Lung (tissue), 12 donors: ENCODE data around the gene ARL6IP4. TPM values are rescaled to one million over a fixed set of nuclear protein-coding genes. Genes with fewer than 3 reads are reported as not detected.

Experiments
- ATAC-seq: fragments of 200-7000 bp; cut with Tn5 transposase; one replicate; pipeline ENCODE4 v1.9.1; 2020; ENCODE audit warnings: moderate number of reproducible peaks; ENCODE audit not compliant: insufficient read depth, low FRiP score
- DNase-seq, 3 donors: peaks; one replicate each; pipeline ENCODE4 v3.0.0-alpha.2; 2013 to 2017
- H3K27ac ChIP-seq, 2 donors: one replicate each; pipeline ENCODE4 v1.5.1; 2013; ENCODE audit warnings: mild to moderate bottlenecking in 2 of 2, moderate library complexity in 2 of 2, control low read depth in 1 of 2, inconsistent platforms in 1 of 2, low read depth in 1 of 2, low read length in 1 of 2
- H3K27me3 ChIP-seq, 3 donors: one replicate each; pipeline ENCODE4 v1.5.1; 2013; ENCODE audit warnings: low read length in 2 of 3; ENCODE audit not compliant: control insufficient read depth in 3 of 3, insufficient read depth in 3 of 3
- H3K36me3 ChIP-seq, 4 donors: one replicate each; pipeline ENCODE4 v1.5.1; 2013; ENCODE audit warnings: low read length in 4 of 4, mild to moderate bottlenecking in 1 of 4, moderate library complexity in 1 of 4; ENCODE audit not compliant: control insufficient read depth in 4 of 4, insufficient read depth in 4 of 4
- H3K4me1 ChIP-seq, 5 donors: one replicate each; pipeline ENCODE4 v1.5.1; 2013; ENCODE audit warnings: low read length in 5 of 5, mild to moderate bottlenecking in 2 of 5, moderate library complexity in 1 of 5; ENCODE audit not compliant: control insufficient read depth in 5 of 5, insufficient read depth in 5 of 5
- H3K4me3 ChIP-seq: one replicate; pipeline ENCODE4 v1.5.1; 2013; ENCODE audit warnings: mild to moderate bottlenecking, control low read depth, moderate library complexity
- H3K9ac ChIP-seq, 2 donors: one replicate each; pipeline ENCODE4 v1.5.1; 2013; ENCODE audit warnings: low read length in 2 of 2, control low read depth in 1 of 2; ENCODE audit not compliant: insufficient read depth in 1 of 2
- H3K9me3 ChIP-seq, 4 donors: one replicate each; pipeline ENCODE4 v1.5.1; 2013; ENCODE audit warnings: low read length in 3 of 4, mild to moderate bottlenecking in 1 of 4, moderate library complexity in 1 of 4; ENCODE audit not compliant: control insufficient read depth in 4 of 4, insufficient read depth in 3 of 4
- CTCF ChIP-seq: IDR thresholded peaks from 2 replicates; pipeline ENCODE4 v1.5.1; 2012; ENCODE audit warnings: mild to moderate bottlenecking; ENCODE audit errors: control extremely low read depth, extremely low read depth
- WGBS, 2 donors: extraction: QIAGEN DNeasy Blood & Tissue Kit; methylation state at CpG; one replicate each; pipeline ENCODE4 v1.1.7; 2013; 5-methylcytosine and 5-hydroxymethylcytosine counted together
- polyA plus RNA-seq, 2 donors: library from polyadenylated mRNA; stranded (reverse); fragments of 200-250 nt; gene quantifications; one replicate each; pipeline ENCODE4 v1.2.1, GENCODE V29; 2013
- total RNA-seq, 2 donors: library from RNA; depleted of rRNA in 1 of 2; stranded (reverse); fragments of >200 nt in 1 of 2; gene quantifications; one replicate each; pipeline ENCODE4 v1.2.1, GENCODE V29; 2014 to 2021
- donor health status: control.
- donor health status: control.
- donor health status: Bipolar disorder and iron deficiency.
- donor health status: healthy.
- donor health status: DM: yes; HTN: yes; CAD: no.

Gene ARL6IP4
- total and polyA plus RNA-seq, 4 donors, result 83.6 to 354 (median 192) TPM

GRCh38 chr12:122965321-122965751, 15.1 kb upstream of the ARL6IP4 start:
- DNase-seq (peak in 1 of 3 donors; percentile 33), ATAC-seq (no peak)
- Histone ChIP-seq H3K9ac (no peak overlapping the region), H3K36me3 (no peaks in the 10 kb centered on the region), H3K27me3 (no peaks in the 10 kb centered on the region), H3K27ac (no peak overlapping the region), H3K9me3 (no peaks in the 10 kb centered on the region), H3K4me3 (no peak overlapping the region), H3K4me1 (peaks cover 0 to 39% (median 11%) of the 10 kb centered on the region in 5 donors)
- WGBS, 2 donors, result 60 to 68% methylated on average over 12 of the region's 12 CpGs
- no peak for TF ChIP-seq CTCF

GRCh38 chr12:122965851-122966742, 14.4 kb upstream of the ARL6IP4 start, which contains the start of gene ABCB9:
Gene ABCB9 (minus strand): TSS chr12:122966463. CDS start chr12:122960235, 6,228 bp downstream.
- DNase-seq, result peak; percentile 86 to 93 (median 92)
- 4 to 7% methylated on average over 46 to 55 of the region's 55 CpGs for WGBS, 2 donors

GRCh38 chr12:122966743-122967550, 13.5 kb upstream of the ARL6IP4 start:
- H3K27me3 ChIP-seq, result no peaks in the 10 kb centered on the region
- H3K4me3 ChIP-seq, result no peak overlapping the region
- no peaks in the 10 kb centered on the region for H3K9me3 ChIP-seq
- H3K4me1 ChIP-seq, result peaks cover 0 to 39% (median 11%) of the 10 kb centered on the region in 5 donors
- no peak for TF ChIP-seq CTCF
- H3K36me3 ChIP-seq, result no peaks in the 10 kb centered on the region
- ATAC-seq, result no peak
- DNase-seq, result no peak
- WGBS, 2 donors, result 62 to 72% methylated on average over 15 of the region's 15 CpGs
- no peak overlapping the region for H3K9ac ChIP-seq
- peak overlapping the region in 1 of 2 donors; percentile 48 for H3K27ac ChIP-seq

More at GRCh38 chr12:122965851-122966742, 14.4 kb upstream of the ARL6IP4 start, which contains the start of gene ABCB9:
- no peak for TF ChIP-seq CTCF
- H3K36me3 ChIP-seq, result no peaks in the 10 kb centered on the region
- no peaks in the 10 kb centered on the region for H3K27me3 ChIP-seq
- H3K4me1 ChIP-seq, result peaks cover 0 to 39% (median 11%) of the 10 kb centered on the region in 5 donors
- peak within 1 kb of the TSS in 1 of 2 donors; percentile 52 for H3K27ac ChIP-seq
- ATAC-seq, result peak; percentile 95
- H3K4me3 ChIP-seq, result peak within 1 kb of the TSS; percentile 45
- no peaks in the 10 kb centered on the region for H3K9me3 ChIP-seq
- H3K9ac ChIP-seq, result peak within 1 kb of the TSS in 1 of 2 donors; percentile 60
